Measurements from ENCODE around the gene SET.

SET gene

DNA sequence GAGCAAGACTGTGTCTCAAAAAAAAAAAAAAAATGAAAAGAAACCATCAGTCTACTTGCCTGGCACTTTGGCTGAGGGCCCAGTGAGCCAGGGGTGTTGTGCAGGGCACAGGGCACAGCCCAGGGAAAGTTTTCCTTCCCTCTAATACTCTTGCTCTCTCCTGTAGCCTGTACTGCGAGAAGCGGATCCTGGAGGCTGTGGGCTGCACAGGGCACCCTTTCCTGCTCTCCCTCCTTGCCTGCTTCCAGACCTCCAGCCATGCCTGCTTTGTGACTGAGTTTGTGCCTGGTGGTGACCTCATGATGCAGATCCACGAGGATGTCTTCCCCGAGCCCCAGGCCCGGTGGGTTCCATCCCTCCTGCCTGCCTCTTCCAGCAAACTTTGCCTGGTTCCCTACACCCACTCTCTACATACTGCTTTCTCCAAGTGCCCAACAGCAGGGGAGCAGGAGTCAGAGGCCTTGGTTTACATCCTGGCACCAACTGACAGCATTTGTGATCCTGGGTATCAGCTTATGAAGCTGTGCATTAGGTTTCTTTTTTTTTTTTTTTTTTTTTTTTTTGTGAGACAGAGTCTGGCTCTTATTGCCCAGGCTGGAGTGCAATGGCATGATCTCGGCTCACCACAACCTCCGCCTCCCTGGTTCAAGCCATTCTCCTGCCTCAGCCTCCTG is 27.7 kb downstream of the SET start:
- no peak overlapping the region for H2BK5ac ChIP-seq (ENCODE audit: low read length)
- no peak overlapping the region for H3K23ac ChIP-seq (ENCODE audit: low read length)
- H3K27me3 ChIP-seq (ENCODE audit: insufficient read depth, low read length, poor library complexity): no peaks in the 10 kb centered on the region
- no peak overlapping the region for H4K5ac ChIP-seq (ENCODE audit: low read length)
- no peak overlapping the region for H3K4ac ChIP-seq (ENCODE audit: low read depth, low read length)
- no peaks in the 10 kb centered on the region for H3K79me2 ChIP-seq (ENCODE audit: control insufficient read depth, insufficient read depth, low read length)
- H3K4me2 ChIP-seq (ENCODE audit: low read length): no peak overlapping the region
- no peak overlapping the region for H3K56ac ChIP-seq (ENCODE audit: low read length)
- DNase-seq: no peak
- WGBS (ENCODE audit: extremely low coverage, insufficient coverage, low lambda C conversion rate): no CpG with 5 or more reads among the region's 7 CpGs
- H3K18ac ChIP-seq (ENCODE audit: low read length): no peak overlapping the region
- no peak overlapping the region for H4K8ac ChIP-seq (ENCODE audit: low read depth, low read length)
- no peak overlapping the region for H2AK5ac ChIP-seq (ENCODE audit: low read length)
- no peaks in the 10 kb centered on the region for H3K79me1 ChIP-seq (ENCODE audit: low read length)
- H3K27ac ChIP-seq (ENCODE audit: low read depth, low read length): no peak overlapping the region
- no peaks in the 10 kb centered on the region for H3K36me3 ChIP-seq (ENCODE audit: control insufficient read depth, insufficient read depth, low read length)
- H3K4me3 ChIP-seq (ENCODE audit: low read length): no peak overlapping the region
- no peak overlapping the region for H3K9ac ChIP-seq (ENCODE audit: low read length)
- H3K4me1 ChIP-seq (ENCODE audit: control insufficient read depth, low read depth, low read length): no peaks in the 10 kb centered on the region
- H2BK15ac ChIP-seq (replicated peaks; ENCODE audit: low read depth): no peak overlapping the region
- no peak overlapping the region for H2BK120ac ChIP-seq (ENCODE audit: low read depth, low read length)

DNA sequence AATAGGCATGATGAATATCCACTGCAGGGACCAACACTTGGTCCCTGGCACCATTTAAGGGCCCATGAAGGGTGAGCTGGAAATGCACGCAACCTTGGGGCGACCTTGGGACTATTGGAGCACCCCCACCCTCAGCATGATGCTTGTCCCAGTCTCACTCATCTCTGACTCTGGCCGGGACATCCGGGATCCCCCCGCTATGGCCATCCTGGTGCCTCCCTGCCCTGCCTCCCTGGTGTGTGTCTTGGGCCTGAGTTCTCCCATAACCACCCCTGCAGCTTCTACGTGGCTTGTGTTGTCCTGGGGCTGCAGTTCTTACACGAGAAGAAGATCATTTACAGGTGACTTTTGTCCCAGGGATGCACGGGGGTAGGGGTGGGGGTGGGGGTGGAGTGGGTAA is 29.0 kb downstream of the SET start:
- Histone ChIP-seq H4K8ac (ENCODE audit: low read depth, low read length) (no peak overlapping the region), H2BK5ac (ENCODE audit: low read length) (no peak overlapping the region), H3K4me1 (ENCODE audit: control insufficient read depth, low read depth, low read length) (peaks cover 3% of the 10 kb centered on the region), H3K27ac (ENCODE audit: low read depth, low read length) (no peak overlapping the region), H3K4me3 (ENCODE audit: low read length) (no peak overlapping the region), H3K18ac (ENCODE audit: low read length) (no peak overlapping the region), H3K36me3 (ENCODE audit: control insufficient read depth, insufficient read depth, low read length) (no peaks in the 10 kb centered on the region), H2AK5ac (ENCODE audit: low read length) (no peak overlapping the region), H3K79me1 (ENCODE audit: low read length) (no peaks in the 10 kb centered on the region), H2BK15ac (replicated peaks; ENCODE audit: low read depth) (no peak overlapping the region), H3K4me2 (ENCODE audit: low read length) (no peak overlapping the region), H3K4ac (ENCODE audit: low read depth, low read length) (no peak overlapping the region), H3K9ac (ENCODE audit: low read length) (no peak overlapping the region), H3K27me3 (ENCODE audit: insufficient read depth, low read length, poor library complexity) (no peaks in the 10 kb centered on the region), H3K56ac (ENCODE audit: low read length) (no peak overlapping the region), H4K5ac (ENCODE audit: low read length) (no peak overlapping the region), H2BK120ac (ENCODE audit: low read depth, low read length) (no peak overlapping the region), H3K79me2 (ENCODE audit: control insufficient read depth, insufficient read depth, low read length) (no peaks in the 10 kb centered on the region), H3K23ac (ENCODE audit: low read length) (no peak overlapping the region)
- WGBS (ENCODE audit: extremely low coverage, insufficient coverage, low lambda C conversion rate): no CpG with 5 or more reads among the region's 8 CpGs
- DNase-seq: no peak

DNA sequence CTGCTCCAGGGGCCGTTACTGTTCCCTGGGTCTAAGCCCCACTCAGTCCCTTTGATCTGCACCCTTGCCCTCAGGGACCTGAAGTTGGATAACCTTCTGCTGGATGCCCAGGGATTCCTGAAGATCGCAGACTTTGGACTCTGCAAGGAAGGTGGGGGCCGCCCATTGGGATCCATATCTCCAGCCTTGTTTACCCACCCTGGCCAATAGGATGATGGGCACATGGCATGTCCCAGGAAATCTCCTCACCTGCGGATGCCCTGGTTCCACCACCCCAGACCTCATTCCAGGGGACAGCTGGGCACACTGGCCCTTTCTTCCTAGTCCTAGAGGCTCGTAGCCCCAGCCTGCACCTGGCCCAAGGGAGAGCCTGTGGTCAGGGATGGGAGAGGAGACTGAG is 29.5 kb downstream of the SET start:
- peaks cover under 1% of the 10 kb centered on the region for H3K79me1 ChIP-seq (ENCODE audit: low read length)
- no peak overlapping the region for H3K18ac ChIP-seq (ENCODE audit: low read length)
- H2BK120ac ChIP-seq (ENCODE audit: low read depth, low read length): no peak overlapping the region
- no peak overlapping the region for H3K4ac ChIP-seq (ENCODE audit: low read depth, low read length)
- H4K8ac ChIP-seq (ENCODE audit: low read depth, low read length): no peak overlapping the region
- no peak overlapping the region for H2BK15ac ChIP-seq (replicated peaks; ENCODE audit: low read depth)
- no peak for DNase-seq
- no peak overlapping the region for H2AK5ac ChIP-seq (ENCODE audit: low read length)
- no peak overlapping the region for H2BK5ac ChIP-seq (ENCODE audit: low read length)
- H3K4me1 ChIP-seq (ENCODE audit: control insufficient read depth, low read depth, low read length): peaks cover 3% of the 10 kb centered on the region
- H3K4me2 ChIP-seq (ENCODE audit: low read length): no peak overlapping the region
- WGBS (ENCODE audit: extremely low coverage, insufficient coverage, low lambda C conversion rate): no CpG with 5 or more reads among the region's 5 CpGs
- H4K5ac ChIP-seq (ENCODE audit: low read length): no peak overlapping the region
- H3K9ac ChIP-seq (ENCODE audit: low read length): no peak overlapping the region
- H3K56ac ChIP-seq (ENCODE audit: low read length): no peak overlapping the region
- H3K23ac ChIP-seq (ENCODE audit: low read length): no peak overlapping the region
- no peaks in the 10 kb centered on the region for H3K36me3 ChIP-seq (ENCODE audit: control insufficient read depth, insufficient read depth, low read length)
- H3K79me2 ChIP-seq (ENCODE audit: control insufficient read depth, insufficient read depth, low read length): no peaks in the 10 kb centered on the region
- no peak overlapping the region for H3K4me3 ChIP-seq (ENCODE audit: low read length)
- no peak overlapping the region for H3K27ac ChIP-seq (ENCODE audit: low read depth, low read length)
- H3K27me3 ChIP-seq (ENCODE audit: insufficient read depth, low read length, poor library complexity): no peaks in the 10 kb centered on the region

DNA sequence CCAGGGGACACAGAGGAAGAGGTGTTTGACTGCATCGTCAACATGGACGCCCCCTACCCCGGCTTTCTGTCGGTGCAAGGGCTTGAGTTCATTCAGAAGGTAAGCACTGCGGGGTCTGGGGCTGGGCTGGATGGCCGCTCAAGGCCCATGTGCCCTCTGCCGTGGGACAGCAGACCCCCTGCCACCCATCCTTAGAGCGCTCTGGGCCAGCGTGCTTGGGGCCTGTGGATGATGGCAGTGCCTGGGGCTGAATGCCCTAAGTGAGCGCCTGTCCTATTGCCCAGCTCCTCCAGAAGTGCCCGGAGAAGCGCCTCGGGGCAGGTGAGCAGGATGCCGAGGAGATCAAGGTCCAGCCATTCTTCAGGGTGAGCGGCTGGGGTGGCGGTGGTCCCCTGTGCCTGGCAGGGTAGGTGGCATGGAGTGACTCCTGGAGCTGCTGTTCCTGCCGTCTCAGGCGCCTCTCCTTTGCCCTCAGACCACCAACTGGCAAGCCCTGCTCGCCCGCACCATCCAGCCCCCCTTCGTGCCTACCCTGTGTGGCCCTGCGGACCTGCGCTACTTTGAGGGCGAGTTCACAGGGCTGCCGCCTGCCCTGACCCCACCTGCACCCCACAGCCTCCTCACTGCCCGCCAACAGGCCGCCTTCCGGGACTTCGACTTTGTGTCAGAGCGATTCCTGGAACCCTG is 31.0 kb downstream of the SET start:
- Histone ChIP-seq H3K4ac (ENCODE audit: low read depth, low read length) (no peak overlapping the region), H2BK120ac (ENCODE audit: low read depth, low read length) (no peak overlapping the region), H3K36me3 (ENCODE audit: control insufficient read depth, insufficient read depth, low read length) (no peaks in the 10 kb centered on the region), H3K56ac (ENCODE audit: low read length) (no peak overlapping the region), H3K4me3 (ENCODE audit: low read length) (no peak overlapping the region), H3K27ac (ENCODE audit: low read depth, low read length) (no peak overlapping the region), H3K4me2 (ENCODE audit: low read length) (no peak overlapping the region), H4K5ac (ENCODE audit: low read length) (no peak overlapping the region), H3K27me3 (ENCODE audit: insufficient read depth, low read length, poor library complexity) (no peaks in the 10 kb centered on the region), H3K79me1 (ENCODE audit: low read length) (peaks cover 2% of the 10 kb centered on the region), H2BK5ac (ENCODE audit: low read length) (no peak overlapping the region), H3K18ac (ENCODE audit: low read length) (no peak overlapping the region), H4K8ac (ENCODE audit: low read depth, low read length) (no peak overlapping the region), H3K9ac (ENCODE audit: low read length) (no peak overlapping the region), H3K4me1 (ENCODE audit: control insufficient read depth, low read depth, low read length) (peaks cover 5% of the 10 kb centered on the region), H3K79me2 (ENCODE audit: control insufficient read depth, insufficient read depth, low read length) (no peaks in the 10 kb centered on the region), H2BK15ac (replicated peaks; ENCODE audit: low read depth) (no peak overlapping the region), H2AK5ac (ENCODE audit: low read length) (no peak overlapping the region), H3K23ac (ENCODE audit: low read length) (no peak overlapping the region)
- DNase-seq: no peak
- no CpG with 5 or more reads among the region's 30 CpGs for WGBS (ENCODE audit: extremely low coverage, insufficient coverage, low lambda C conversion rate)

DNA sequence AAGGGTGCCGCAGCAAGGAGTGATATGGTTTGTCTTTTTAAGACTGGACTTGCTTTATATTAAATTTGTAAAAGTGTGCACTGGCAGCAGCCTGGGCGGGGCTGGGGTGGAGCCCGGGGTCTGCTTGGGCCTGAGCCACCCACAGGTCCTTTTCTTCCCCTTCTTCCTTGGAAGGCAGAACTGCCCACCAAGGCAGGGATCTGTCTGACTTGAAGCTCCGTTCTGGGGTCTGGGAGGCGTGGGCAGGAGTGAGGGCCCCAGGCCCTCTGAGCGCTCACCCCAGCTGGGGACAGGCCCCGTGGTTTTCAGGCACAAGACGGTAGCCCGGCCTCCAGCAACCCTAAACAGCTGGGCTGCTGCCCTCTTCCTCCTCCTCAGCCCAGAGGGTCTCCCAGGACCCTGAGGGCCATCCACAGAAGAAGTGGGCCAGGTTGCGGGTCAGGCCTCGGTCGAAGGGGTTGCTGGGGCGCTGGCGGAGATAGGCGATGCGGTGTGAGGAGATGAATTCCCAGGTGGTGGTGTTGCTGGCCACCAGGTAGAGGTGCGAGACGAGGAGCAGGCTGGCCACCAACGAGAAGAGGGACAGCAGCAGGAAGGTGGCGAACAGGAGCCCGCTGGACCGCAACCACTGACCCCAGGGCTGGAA is 31.9 kb downstream of the SET start:
- WGBS (ENCODE audit: extremely low coverage, insufficient coverage, low lambda C conversion rate): no CpG with 5 or more reads among the region's 22 CpGs
- Histone ChIP-seq H2BK5ac (ENCODE audit: low read length) (no peak overlapping the region), H3K4ac (ENCODE audit: low read depth, low read length) (no peak overlapping the region), H3K18ac (ENCODE audit: low read length) (no peak overlapping the region), H3K4me1 (ENCODE audit: control insufficient read depth, low read depth, low read length) (peaks cover 5% of the 10 kb centered on the region), H4K5ac (ENCODE audit: low read length) (no peak overlapping the region), H3K9ac (ENCODE audit: low read length) (no peak overlapping the region), H4K8ac (ENCODE audit: low read depth, low read length) (no peak overlapping the region), H2BK120ac (ENCODE audit: low read depth, low read length) (no peak overlapping the region), H3K79me2 (ENCODE audit: control insufficient read depth, insufficient read depth, low read length) (no peaks in the 10 kb centered on the region), H3K4me2 (ENCODE audit: low read length) (no peak overlapping the region), H3K56ac (ENCODE audit: low read length) (no peak overlapping the region), H3K36me3 (ENCODE audit: control insufficient read depth, insufficient read depth, low read length) (no peaks in the 10 kb centered on the region), H3K27ac (ENCODE audit: low read depth, low read length) (no peak overlapping the region), H3K4me3 (ENCODE audit: low read length) (no peak overlapping the region), H3K23ac (ENCODE audit: low read length) (no peak overlapping the region), H2BK15ac (replicated peaks; ENCODE audit: low read depth) (no peak overlapping the region), H2AK5ac (ENCODE audit: low read length) (no peak overlapping the region), H3K27me3 (ENCODE audit: insufficient read depth, low read length, poor library complexity) (no peaks in the 10 kb centered on the region), H3K79me1 (ENCODE audit: low read length) (peaks cover 2% of the 10 kb centered on the region)
- no peak for DNase-seq

Measured in mesendoderm (in vitro differentiated cells).